Neural cell (in vitro differentiated cells): ENCODE data around the gene ANKS3.

ENCODE experiments used
- CTCF ChIP-seq: fragments of 450-650 bp; IDR thresholded peaks from 2 replicates; pipeline ENCODE4 v1.5.1; 2014; ENCODE audit warnings: antibody characterized with exemption, mild to moderate bottlenecking, moderate library complexity; ENCODE audit not compliant: poor library complexity, severe bottlenecking
- EP300 ChIP-seq: fragments of 450-650 bp; conservative IDR thresholded peaks from 2 replicates; pipeline ENCODE4 v1.6.1; 2014; ENCODE audit warnings: antibody characterized with exemption, mild to moderate bottlenecking, moderate library complexity; ENCODE audit not compliant: poor library complexity, severe bottlenecking
- EZH2 ChIP-seq: fragments of 200-600, 300-800 bp; shearing (Covaris generic), sonication (generic); IDR thresholded peaks from 2 replicates; pipeline ENCODE4 v1.6.1; 2014; ENCODE audit warnings: antibody characterized with exemption, low read length, borderline replicate concordance, mild to moderate bottlenecking; ENCODE audit not compliant: insufficient read depth, poor library complexity, severe bottlenecking
- MXI1 ChIP-seq: fragments of 450-650 bp; conservative IDR thresholded peaks from 2 replicates; pipeline ENCODE4 v1.6.1; 2014; ENCODE audit warnings: antibody characterized with exemption, mild to moderate bottlenecking; ENCODE audit not compliant: poor library complexity, severe bottlenecking
- POLR2AphosphoS5 ChIP-seq: IDR thresholded peaks from 2 replicates; pipeline ENCODE4 v1.6.1; 2012
- RAD21 ChIP-seq: fragments of 450-650 bp; conservative IDR thresholded peaks from 2 replicates; pipeline ENCODE4 v1.6.1; 2014; ENCODE audit warnings: antibody characterized with exemption, mild to moderate bottlenecking, moderate library complexity
- REST ChIP-seq: IDR thresholded peaks from 2 replicates; pipeline ENCODE4 v1.6.1; 2012; ENCODE audit warnings: borderline replicate concordance
- SMC3 ChIP-seq: fragments of 450-650 bp; conservative IDR thresholded peaks from 2 replicates; pipeline ENCODE4 v1.6.1; 2014; ENCODE audit warnings: antibody characterized with exemption, mild to moderate bottlenecking, moderate library complexity; ENCODE audit not compliant: poor library complexity
- TAF1 ChIP-seq: IDR thresholded peaks from 2 replicates; pipeline ENCODE4 v1.6.1; 2012; ENCODE audit warnings: low read depth

GRCh38 chr16:4726616-4727015 lies 7.5 kb downstream of the ANKS3 start:
- TF ChIP-seq MXI1 (no peak), EP300 (no peak), CTCF (no peak), REST (no peak), SMC3 (no peak), EZH2 (no peak), POLR2AphosphoS5 (no peak), TAF1 (no peak), RAD21 (no peak)
